HG02678 (cell line): Measurements from ENCODE around the gene RASSF8.

ENCODE experiments used
- ATAC-seq: cut with Tn5 transposase; IDR thresholded peaks from one replicate; pipeline ENCODE4 v1.9.1; 2021; ENCODE audit warnings: mild to moderate bottlenecking, moderate library complexity; ENCODE audit not compliant: unreplicated experiment

RASSF8 gene

DNA sequence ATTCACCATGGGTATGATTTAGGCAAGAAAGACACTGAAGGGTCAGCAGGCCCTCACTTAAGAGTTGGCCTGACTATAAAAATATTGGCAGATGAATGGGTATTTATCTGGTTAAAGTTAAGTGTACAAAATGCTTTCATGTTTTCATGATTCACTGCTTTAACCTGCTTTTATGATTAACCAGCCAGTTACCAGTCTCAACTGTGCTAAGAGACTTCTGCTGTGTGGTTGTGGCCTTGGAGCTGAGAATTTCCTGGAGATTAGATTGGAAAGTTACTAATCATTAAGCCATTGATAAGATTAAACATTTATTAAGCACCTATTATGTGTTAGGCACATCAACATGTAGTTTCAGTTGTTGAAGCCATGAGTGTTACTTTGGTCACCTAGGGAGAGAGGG lies 68.9 kb downstream of the RASSF8 start:
- ATAC-seq = no peak

- ATAC-seq = no peak
Measured at GRCh38 chr12:26028953-26029735, 70.7 kb downstream of the RASSF8 start.

DNA sequence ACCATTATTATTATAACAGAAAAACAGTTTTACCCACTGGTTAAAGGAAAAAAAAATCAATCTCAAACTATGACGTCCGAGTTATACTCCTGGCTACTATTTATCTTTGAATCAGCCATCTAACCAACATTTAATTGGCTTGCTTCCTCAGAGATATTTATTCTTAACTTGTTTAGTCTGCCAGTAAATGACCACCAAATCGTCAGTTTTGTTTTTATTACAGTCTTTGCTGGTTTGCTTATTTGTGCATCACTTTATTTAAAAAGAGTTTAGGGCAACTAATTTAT lies 71.2 kb downstream of the RASSF8 start:
- no peak for ATAC-seq

GRCh38 chr12:26030371-26030770 lies 71.9 kb downstream of the RASSF8 start:
- ATAC-seq = no peak

GRCh38 chr12:26031318-26031717 lies 72.8 kb downstream of the RASSF8 start:
- ATAC-seq = no peak

GRCh38 chr12:26031827-26032226 lies 73.3 kb downstream of the RASSF8 start:
- ATAC-seq = no peak

DNA sequence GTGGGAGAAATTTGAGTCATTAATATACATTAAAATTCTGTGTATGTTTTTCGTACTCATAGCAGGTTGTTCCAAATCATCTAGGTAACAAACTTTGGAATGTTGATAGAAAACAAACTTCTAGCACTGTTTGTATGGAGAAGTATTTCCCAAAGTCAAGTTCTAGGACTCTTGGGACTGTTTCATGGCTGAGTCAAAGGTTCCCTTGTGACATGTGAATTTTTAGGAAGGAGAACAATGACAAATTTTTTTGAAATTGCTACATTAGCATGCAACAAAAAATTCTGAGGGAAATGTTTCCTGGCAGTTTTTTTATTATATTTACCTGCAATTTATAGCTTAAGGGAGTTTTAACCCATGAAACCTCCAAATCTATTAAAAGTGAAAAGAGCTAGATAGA lies 73.8 kb downstream of the RASSF8 start:
- no peak for ATAC-seq

- no peak for ATAC-seq
Measured at GRCh38 chr12:26032719-26033241, 74.3 kb downstream of the RASSF8 start.

DNA sequence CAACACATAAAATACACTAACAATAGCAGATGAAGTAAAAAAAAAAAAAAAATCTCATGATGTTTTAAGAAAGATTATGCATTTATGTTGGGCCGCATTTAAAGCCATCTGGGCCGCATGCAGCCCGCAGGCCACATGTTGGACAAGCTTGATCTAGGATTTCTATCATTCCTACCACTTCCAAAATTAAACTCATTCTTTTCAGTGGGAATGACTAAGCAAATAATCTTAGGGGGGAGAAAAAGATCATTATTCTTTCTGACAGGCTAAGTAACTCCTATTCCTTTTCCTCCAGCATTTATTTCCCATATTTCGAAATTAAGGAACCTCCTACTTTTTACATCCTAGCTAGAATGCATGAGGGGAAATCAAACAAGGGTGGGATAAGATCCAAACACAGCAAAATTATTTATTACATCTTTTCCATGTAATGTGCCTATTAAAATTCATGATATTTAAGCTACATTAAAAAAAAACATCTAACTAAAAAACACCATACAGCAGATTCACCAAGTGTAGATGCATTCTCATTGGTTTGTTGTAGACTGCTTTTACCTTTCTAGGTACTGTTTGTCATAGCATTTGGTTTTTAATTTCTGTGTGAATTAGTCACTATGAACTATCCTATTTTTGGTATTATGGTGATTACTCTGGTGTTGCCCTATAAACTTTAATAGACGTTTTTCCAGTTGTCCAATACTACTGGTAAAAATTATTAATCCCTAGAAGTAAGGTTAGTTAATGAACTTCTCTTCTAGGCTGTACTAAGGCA lies 76.1 kb downstream of the RASSF8 start:
- no peak for ATAC-seq

GRCh38 chr12:26036877-26037276 lies 78.4 kb downstream of the RASSF8 start:
- no peak for ATAC-seq

DNA sequence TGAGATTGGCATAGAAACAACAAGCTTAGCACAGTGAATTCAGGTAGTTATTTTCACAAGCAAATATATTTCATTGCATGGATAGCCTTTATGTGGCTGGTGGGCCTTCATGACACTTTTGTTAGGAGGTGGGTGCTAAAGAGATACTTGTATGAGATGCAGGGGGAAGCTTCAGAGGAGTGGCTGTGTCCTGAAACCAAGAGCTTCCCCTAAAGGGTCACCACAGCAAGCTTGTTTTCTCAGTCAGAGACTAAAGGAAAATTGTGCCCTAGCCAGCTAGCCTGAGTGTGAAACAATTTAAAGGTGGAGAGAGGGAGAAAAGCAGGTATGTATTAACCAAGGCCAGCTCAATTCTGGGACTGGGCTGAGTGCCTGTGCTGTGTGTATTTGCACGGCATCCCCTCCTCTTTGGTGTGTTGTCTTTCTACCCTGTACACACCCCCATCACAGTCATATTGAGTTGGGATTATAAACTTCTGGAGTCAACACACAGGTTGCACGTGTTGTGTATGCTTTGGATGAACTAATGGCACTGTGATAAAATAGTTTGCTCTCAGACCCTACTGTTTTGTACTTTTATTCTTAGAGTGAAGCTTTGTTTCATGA lies 79.2 kb downstream of the RASSF8 start:
- ATAC-seq = no peak

- no peak for ATAC-seq
Measured at GRCh38 chr12:26042645-26043044, 84.2 kb downstream of the RASSF8 start.

GRCh38 chr12:26043135-26044006 lies 84.9 kb downstream of the RASSF8 start:
- no peak for ATAC-seq

- ATAC-seq = no peak
Measured at GRCh38 chr12:26044007-26044394, 85.5 kb downstream of the RASSF8 start.

DNA sequence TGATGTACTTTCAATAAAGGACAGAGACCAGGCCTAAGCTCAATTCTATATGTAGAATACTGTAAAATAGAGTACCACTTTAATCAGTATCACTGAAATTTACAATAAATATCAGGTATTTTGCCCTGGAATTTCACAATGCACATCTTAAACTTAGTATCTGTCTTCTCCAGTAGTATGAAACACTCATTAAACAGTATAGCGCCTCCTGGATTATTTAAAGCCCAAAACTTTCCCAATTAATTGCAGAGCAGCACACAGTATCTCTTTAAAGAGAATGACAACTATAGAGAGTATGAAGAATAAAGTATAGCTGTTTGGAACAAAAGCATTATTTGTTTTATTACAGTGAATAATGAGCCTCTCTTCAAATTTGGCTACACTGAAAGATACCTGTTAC lies 86.1 kb downstream of the RASSF8 start:
- ATAC-seq = no peak

- ATAC-seq = no peak
Measured at GRCh38 chr12:26046203-26046602, 87.7 kb downstream of the RASSF8 start.

GRCh38 chr12:26046906-26047305 lies 88.4 kb downstream of the RASSF8 start:
- ATAC-seq = no peak

DNA sequence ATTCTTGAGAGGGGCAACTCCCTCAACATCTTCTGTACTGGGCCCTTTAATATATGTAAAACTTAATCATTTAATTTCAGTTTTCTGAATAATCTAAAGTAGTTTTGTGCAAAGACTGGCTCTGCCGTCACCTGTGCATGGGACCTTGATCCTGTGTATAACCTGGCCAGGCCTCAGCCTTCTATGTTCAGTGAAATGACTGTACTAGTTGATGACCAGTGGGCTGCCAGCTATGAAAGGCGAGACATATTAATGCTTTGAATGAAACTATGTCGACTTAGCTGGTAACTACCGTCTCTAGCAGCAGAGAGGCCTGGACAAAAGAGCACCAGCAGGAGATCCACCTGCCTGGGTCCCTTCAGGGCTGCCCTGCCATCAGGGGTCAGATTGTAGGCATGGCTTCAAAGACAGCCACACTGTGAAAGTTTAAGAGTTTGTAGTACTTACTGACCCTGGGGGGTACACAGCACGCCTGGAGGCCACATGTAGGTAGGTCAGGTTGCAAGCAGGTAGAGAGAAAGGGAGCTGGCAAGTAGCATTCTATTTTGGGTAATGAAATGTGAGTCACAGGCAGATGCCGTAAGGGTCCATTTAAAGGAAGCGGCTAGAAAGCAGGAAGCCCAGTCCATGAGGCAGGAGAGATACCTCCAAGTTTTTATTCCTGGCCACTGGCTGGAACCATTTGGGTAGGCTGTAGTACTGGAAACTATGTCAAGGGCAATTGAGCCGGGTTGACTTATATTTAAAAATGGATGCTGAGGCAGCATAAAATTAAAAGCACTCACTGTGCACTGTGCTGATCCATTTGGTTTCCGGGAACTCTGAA lies 89.1 kb downstream of the RASSF8 start:
- ATAC-seq = no peak

DNA sequence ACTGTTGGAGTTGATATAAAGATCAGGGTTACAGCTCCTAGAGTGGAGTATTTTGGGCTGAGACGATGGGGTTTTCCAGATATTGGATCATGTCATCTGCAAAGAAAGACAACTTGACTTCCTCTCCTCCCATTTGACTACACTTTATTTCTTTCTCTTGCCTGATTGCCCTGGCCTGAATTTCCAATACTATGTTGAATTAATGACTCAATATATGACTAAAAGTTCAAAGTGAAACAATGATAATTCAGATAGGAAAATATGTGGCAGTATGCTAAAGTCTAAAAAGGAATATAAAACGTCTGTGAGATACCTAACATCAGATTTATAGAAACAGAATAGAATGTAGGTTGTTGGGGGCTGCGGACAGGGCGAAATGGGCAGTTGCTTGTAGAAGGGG lies 94.2 kb downstream of the RASSF8 start:
- ATAC-seq = no peak

GRCh38 chr12:26054383-26054782 lies 95.9 kb downstream of the RASSF8 start:
- ATAC-seq = no peak
